Large intestine (tissue), 3 donors: ENCODE measurements around the gene RSBN1. TPM values are rescaled to one million over a fixed set of nuclear protein-coding genes. Genes with fewer than 3 reads are reported as not detected.

Source experiments
- DNase-seq, 2 donors: peaks; one replicate each; pipeline versions ENCODE4 v3.0.0 to v3.0.0-alpha.2; 2013
- H3K27ac ChIP-seq: one replicate; pipeline ENCODE4 v1.5.1; 2013; ENCODE audit warnings: low read length
- H3K27me3 ChIP-seq: 2 replicates; pipeline ENCODE4 v1.6.1; 2013; ENCODE audit warnings: low read length; ENCODE audit not compliant: control insufficient read depth, insufficient read depth
- H3K36me3 ChIP-seq: 2 replicates; pipeline ENCODE4 v1.6.1; 2013; ENCODE audit warnings: low read length; ENCODE audit not compliant: control insufficient read depth, insufficient read depth
- H3K4me1 ChIP-seq: one replicate; pipeline ENCODE4 v1.6.1; 2013; ENCODE audit warnings: low read length; ENCODE audit not compliant: control insufficient read depth, insufficient read depth
- H3K4me3 ChIP-seq: one replicate; pipeline ENCODE4 v1.5.1; 2013; ENCODE audit warnings: low read length
- H3K9me3 ChIP-seq: one replicate; pipeline ENCODE4 v1.6.1; 2013; ENCODE audit warnings: mild to moderate bottlenecking, low read depth, low read length, moderate library complexity; ENCODE audit not compliant: control insufficient read depth
- WGBS: methylation state at CpG from one replicate; pipeline ENCODE4 v1.1.5; 2013; ENCODE audit warnings: low lambda C conversion rate; ENCODE audit not compliant: insufficient coverage; 5-methylcytosine and 5-hydroxymethylcytosine counted together
- polyA plus RNA-seq: library from polyadenylated mRNA; unstranded; fragments of 120-200 nt; gene quantifications from one replicate; pipeline ENCODE4 v1.2.1, GENCODE V29; 2013

Gene RSBN1
- polyA plus RNA-seq, 1 donor: 17.2 TPM

GRCh38 chr1:113813218-113813617 is 942 bp upstream of the RSBN1 start:
- Histone ChIP-seq H3K9me3 (no peaks in the 10 kb centered on the region), H3K27me3 (no peaks in the 10 kb centered on the region), H3K4me1 (peaks cover 4% of the 10 kb centered on the region), H3K27ac (no peak overlapping the region), H3K36me3 (no peaks in the 10 kb centered on the region), H3K4me3 (no peak overlapping the region)
- 83% methylated on average over 1 of the region's 15 CpGs for WGBS
- DNase-seq: no peak

DNA sequence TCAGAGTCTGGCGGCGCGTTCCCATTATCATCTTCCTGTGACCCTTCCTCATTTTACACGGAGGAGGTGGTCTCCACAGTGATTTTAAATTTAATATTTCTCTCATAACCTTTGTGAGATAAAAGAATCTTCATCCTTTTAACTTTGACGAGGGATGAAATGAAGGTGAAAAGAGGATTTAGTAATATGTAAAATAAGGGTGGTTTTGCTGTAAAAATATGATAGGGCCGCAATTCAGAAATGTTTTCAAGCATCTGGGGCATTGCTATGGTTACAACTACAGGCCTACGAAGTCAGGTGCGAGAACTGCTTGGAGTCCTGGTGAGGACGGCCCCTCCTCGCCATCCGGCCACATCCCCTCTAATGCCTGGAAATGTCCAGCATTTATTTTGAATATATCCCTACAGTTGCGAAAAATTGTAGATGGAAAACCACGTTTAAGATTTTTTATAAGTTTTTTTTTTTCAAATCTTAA is 422 bp upstream of the RSBN1 start:
- Histone ChIP-seq H3K27me3 (no peaks in the 10 kb centered on the region), H3K27ac (peak overlapping the region; percentile 65), H3K9me3 (no peaks in the 10 kb centered on the region), H3K36me3 (no peaks in the 10 kb centered on the region), H3K4me1 (peaks cover 4% of the 10 kb centered on the region), H3K4me3 (peak overlapping the region; percentile 43)
- DNase-seq: no peak
- 37% methylated on average over 3 of the region's 13 CpGs for WGBS

DNA sequence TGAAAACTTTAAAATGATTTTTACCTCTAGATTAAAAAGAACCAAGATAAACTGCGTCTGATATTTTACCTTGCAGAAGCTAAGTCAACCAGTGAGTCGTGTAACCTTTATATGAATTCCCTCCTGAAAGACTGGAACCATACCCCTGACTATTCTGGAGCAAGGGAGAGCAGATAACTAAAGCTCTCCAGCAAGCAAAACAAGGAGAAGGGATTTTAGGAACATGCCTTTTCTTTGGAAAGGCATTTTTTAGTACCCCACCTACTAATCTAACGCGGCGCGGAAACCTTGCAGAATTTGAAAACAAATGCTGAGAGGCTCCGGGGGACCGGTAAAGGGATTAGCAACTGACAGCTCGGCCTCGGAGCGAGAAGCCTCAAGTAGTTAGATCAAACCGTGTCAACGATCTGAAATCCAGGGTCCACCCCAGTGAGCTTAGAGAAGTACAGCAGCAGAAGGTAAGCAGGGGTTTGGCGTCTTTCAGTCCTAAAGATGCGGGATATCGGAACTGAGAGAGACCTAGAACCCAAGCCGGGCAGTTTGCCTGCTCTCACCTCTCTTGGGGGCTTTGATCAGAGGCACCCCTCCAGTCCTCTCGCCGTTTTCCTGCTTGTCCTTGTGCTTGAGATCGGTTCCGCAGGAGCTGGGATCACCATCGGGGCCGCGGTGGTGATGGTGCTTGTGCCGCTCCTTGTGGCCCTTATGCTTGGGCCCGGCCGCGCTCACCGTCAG is 954 bp downstream of the RSBN1 start:
- no peaks in the 10 kb centered on the region for H3K27me3 ChIP-seq
- no CpG with 5 or more reads among the region's 29 CpGs for whole genome bisulfite sequencing
- H3K36me3 ChIP-seq: no peaks in the 10 kb centered on the region
- DNase-seq: no peak
- peak overlapping the region; percentile 75 for H3K4me3 ChIP-seq
- H3K4me1 ChIP-seq: peaks cover 4% of the 10 kb centered on the region
- H3K9me3 ChIP-seq: no peaks in the 10 kb centered on the region
- peak overlapping the region; percentile 94 for H3K27ac ChIP-seq

GRCh38 chr1:113809670-113810602 is 2.3 kb downstream of the RSBN1 start:
- Histone ChIP-seq H3K9me3 (no peaks in the 10 kb centered on the region), H3K27me3 (no peaks in the 10 kb centered on the region), H3K27ac (peak overlapping the region; percentile 94), H3K4me3 (peak overlapping the region; percentile 75), H3K4me1 (peaks cover 12% of the 10 kb centered on the region), H3K36me3 (no peaks in the 10 kb centered on the region)
- DNase-seq: peak; percentile 82 to 92
- WGBS: 33% methylated on average over 5 of the region's 5 CpGs

DNA sequence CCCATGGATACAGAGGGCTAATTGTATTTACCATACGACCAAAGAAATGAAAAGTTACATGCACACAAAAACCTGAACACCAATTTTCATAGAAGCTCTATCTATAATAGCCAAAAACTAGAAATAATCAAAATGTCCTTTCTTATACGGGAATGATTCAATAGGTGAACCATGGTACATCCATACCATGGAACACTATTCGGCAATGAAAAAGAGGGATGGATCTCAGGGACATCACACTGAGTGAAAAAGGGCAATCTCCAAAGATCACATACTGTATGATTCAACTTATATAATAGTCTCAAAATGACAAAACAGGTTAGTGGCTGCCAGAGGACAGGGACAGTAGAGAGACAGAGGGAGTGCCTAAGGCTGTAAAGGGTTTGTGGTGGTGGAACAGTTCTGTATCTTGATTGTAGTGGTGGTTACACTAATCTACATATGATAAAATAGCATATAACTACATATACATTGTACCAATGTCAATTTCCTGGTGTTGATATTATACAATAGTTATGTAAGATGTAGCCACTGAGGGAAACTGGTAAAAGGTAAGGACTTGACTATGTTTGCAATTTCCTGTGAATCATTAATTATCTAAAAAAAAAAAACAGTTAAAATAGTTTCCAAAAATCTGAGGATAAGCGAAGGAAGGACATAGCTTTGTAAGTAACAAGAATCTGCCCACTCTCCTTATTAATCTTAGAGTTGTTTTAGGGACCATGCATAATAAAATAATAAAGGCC is 3.7 kb downstream of the RSBN1 start:
- WGBS: no CpG with 5 or more reads among the region's 4 CpGs

DNA sequence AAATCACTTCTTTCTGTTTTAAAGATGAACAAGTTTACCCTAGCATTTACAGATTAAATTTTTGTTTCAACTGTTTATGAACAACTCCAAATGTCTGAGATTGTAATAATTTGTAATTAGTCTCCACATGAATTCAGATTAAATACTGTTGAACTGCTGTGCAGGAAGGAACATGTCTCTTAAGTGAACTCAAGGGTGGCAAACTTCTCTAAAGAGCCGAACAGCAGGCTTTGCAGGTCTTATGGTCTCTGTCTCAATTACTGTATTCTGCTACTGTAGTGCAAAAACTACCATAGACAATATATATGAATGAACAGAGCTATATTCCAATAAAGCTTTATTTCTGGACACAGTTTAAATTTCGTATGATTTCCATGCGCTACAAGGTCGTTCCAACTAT is 6.6 kb downstream of the RSBN1 start:
- H3K27me3 ChIP-seq: no peaks in the 10 kb centered on the region

More for the DNA sequence above, 3.7 kb downstream of the RSBN1 start:
- Histone ChIP-seq H3K9me3 (no peaks in the 10 kb centered on the region), H3K36me3 (no peaks in the 10 kb centered on the region), H3K27me3 (no peaks in the 10 kb centered on the region), H3K4me3 (no peak overlapping the region), H3K4me1 (peaks cover 16% of the 10 kb centered on the region), H3K27ac (peak overlapping the region; percentile 78)
- peak in 1 of 2 donors; percentile 11 for DNase-seq

DNA sequence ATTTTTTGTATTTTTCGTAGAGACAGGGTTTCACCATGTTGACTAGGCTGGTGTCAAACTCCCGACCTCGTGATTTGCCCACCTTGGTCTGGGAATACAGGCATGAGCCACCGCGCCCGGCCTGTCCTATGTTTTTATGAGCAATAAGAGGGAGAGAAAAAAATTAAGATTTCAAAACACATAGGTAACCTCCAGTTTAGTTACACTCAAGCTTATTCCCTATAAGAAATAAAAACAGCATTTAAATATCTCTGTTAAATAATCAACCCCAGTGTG is 7.1 kb downstream of the RSBN1 start:
- H3K4me1 ChIP-seq: peaks cover 16% of the 10 kb centered on the region
- H3K4me3 ChIP-seq: no peak overlapping the region
- peak overlapping the region; percentile 45 for H3K27ac ChIP-seq
- H3K27me3 ChIP-seq: no peaks in the 10 kb centered on the region
- no peaks in the 10 kb centered on the region for H3K9me3 ChIP-seq
- WGBS: no CpG with 5 or more reads among the region's 6 CpGs
- H3K36me3 ChIP-seq: no peaks in the 10 kb centered on the region
- no peak for DNase-seq

More for the DNA sequence above, 6.6 kb downstream of the RSBN1 start:
- no CpG with 5 or more reads among the region's 4 CpGs for WGBS
- DNase-seq: no peak
- H3K4me1 ChIP-seq: peaks cover 16% of the 10 kb centered on the region
- no peak overlapping the region for H3K27ac ChIP-seq
- no peaks in the 10 kb centered on the region for H3K9me3 ChIP-seq
- no peak overlapping the region for H3K4me3 ChIP-seq
- no peaks in the 10 kb centered on the region for H3K36me3 ChIP-seq

DNA sequence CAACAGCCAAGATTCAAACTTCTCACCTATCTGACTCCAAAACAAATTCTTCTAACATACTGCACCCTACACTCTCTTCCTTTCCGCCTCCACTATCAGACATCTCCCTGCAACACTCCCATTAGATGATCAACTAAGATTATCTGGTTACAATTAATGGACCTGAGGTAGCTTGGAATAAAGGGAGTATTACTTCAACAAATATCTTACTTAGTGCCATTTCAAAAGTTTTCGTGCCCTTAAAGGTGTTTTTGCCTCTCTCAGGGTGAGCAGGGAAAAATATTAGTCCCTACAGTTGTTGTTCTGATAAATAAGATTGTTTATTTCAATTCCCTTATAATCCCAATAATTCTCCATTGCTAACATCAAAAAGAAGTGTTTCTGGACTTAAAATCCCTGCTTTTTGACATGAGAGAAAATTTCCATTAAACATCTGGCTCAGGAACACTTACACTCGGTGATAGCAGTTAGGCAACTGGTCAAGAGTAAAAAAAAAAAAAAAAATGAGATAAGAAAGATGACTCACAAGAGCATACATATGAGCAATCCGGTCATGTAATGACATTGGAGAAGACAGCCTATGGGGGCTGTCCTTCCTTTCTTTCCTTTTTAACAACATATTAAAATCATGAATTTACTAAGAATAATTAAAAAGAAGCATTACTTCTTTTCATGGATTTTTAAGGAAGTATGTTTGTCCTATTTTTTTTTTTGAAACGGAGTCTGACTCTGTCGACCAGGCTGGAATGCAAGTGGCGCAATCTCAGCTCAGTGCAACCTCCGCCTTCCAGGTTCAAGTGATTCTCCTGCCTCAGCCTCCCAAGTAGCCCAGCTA is 7.6 kb downstream of the RSBN1 start:
- Histone ChIP-seq H3K4me3 (no peak overlapping the region), H3K36me3 (no peaks in the 10 kb centered on the region), H3K9me3 (no peaks in the 10 kb centered on the region), H3K27ac (peak overlapping the region; percentile 45), H3K27me3 (no peaks in the 10 kb centered on the region), H3K4me1 (peaks cover 16% of the 10 kb centered on the region)
- DNase-seq: peak; percentile 36 to 73
- 56% methylated on average over 5 of the region's 8 CpGs for WGBS

- Histone ChIP-seq H3K36me3 (peaks cover 4% of the 10 kb centered on the region), H3K4me3 (no peak overlapping the region), H3K27me3 (no peaks in the 10 kb centered on the region), H3K27ac (no peak overlapping the region), H3K9me3 (no peaks in the 10 kb centered on the region), H3K4me1 (peaks cover 12% of the 10 kb centered on the region)
- no peak for DNase-seq
- WGBS: 100% methylated on average over 1 of the region's 3 CpGs
These were observed 9.8 kb downstream of the RSBN1 start for GRCh38 chr1:113802367-113803007.
